Measurements from ENCODE around the gene MACROD2. TPM values are rescaled to one million over a fixed set of nuclear protein-coding genes. Genes with fewer than 3 reads are reported as not detected.

The MACROD2 gene
- total RNA-seq, 2 donors from 2014 or later = 0.95 to 4.2 TPM

GRCh38 chr20:14521436-14521835, 526.1 kb downstream of the MACROD2 start:
- DNase-seq (ENCODE audit: low spot score) = no peak
- no peak for TF ChIP-seq CTCF (IDR thresholded peaks at IDR 0.05)
- no peaks in the 10 kb centered on the region for H3K9me3 ChIP-seq
- H3K4me1 ChIP-seq (ENCODE audit: control insufficient read depth in 1 of 2, low read depth in 2 of 2) = no peaks in the 10 kb centered on the region
- no peak overlapping the region for H3K27ac ChIP-seq
- H3K4me3 ChIP-seq = no peak overlapping the region
- H3K36me3 ChIP-seq = no peaks in the 10 kb centered on the region
- H3K27me3 ChIP-seq (replicated peaks; ENCODE audit: insufficient read depth) = no peaks in the 10 kb centered on the region
- ATAC-seq (ENCODE audit: insufficient number of reproducible peaks, low FRiP score, low read depth) = no peak

GRCh38 chr20:14522595-14522994, 527.3 kb downstream of the MACROD2 start:
- DNase-seq (ENCODE audit: low spot score) (no peak), ATAC-seq (ENCODE audit: insufficient number of reproducible peaks, low FRiP score, low read depth) (no peak)
- no peak for TF ChIP-seq CTCF (IDR thresholded peaks at IDR 0.05)
- Histone ChIP-seq H3K36me3 (no peaks in the 10 kb centered on the region), H3K4me3 (no peak overlapping the region), H3K9me3 (no peaks in the 10 kb centered on the region), H3K27ac (no peak overlapping the region), H3K4me1 (ENCODE audit: control insufficient read depth in 1 of 2, low read depth in 2 of 2) (no peaks in the 10 kb centered on the region), H3K27me3 (replicated peaks; ENCODE audit: insufficient read depth) (no peaks in the 10 kb centered on the region)

- no peaks in the 10 kb centered on the region for H3K36me3 ChIP-seq
- no peak for TF ChIP-seq CTCF (IDR thresholded peaks at IDR 0.05)
- DNase-seq (ENCODE audit: low spot score) (no peak), ATAC-seq (ENCODE audit: insufficient number of reproducible peaks, low FRiP score, low read depth) (no peak)
- H3K27me3 ChIP-seq (replicated peaks; ENCODE audit: insufficient read depth) = no peaks in the 10 kb centered on the region
- H3K4me1 ChIP-seq (ENCODE audit: control insufficient read depth in 1 of 2, low read depth in 2 of 2) = no peaks in the 10 kb centered on the region
- no peak overlapping the region for H3K27ac ChIP-seq
- H3K4me3 ChIP-seq = no peak overlapping the region
- H3K9me3 ChIP-seq = no peaks in the 10 kb centered on the region
Measured at GRCh38 chr20:14523090-14523489, 527.8 kb downstream of the MACROD2 start.

GRCh38 chr20:14525426-14525825, 530.1 kb downstream of the MACROD2 start:
- no peak for TF ChIP-seq CTCF (IDR thresholded peaks at IDR 0.05)
- Histone ChIP-seq H3K4me1 (ENCODE audit: control insufficient read depth in 1 of 2, low read depth in 2 of 2) (no peaks in the 10 kb centered on the region), H3K9me3 (no peaks in the 10 kb centered on the region), H3K36me3 (no peaks in the 10 kb centered on the region), H3K27ac (no peak overlapping the region), H3K27me3 (replicated peaks; ENCODE audit: insufficient read depth) (no peaks in the 10 kb centered on the region), H3K4me3 (no peak overlapping the region)
- DNase-seq (ENCODE audit: low spot score) (no peak), ATAC-seq (ENCODE audit: insufficient number of reproducible peaks, low FRiP score, low read depth) (no peak)

- no peak for ATAC-seq (ENCODE audit: insufficient number of reproducible peaks, low FRiP score, low read depth)
Measured at GRCh38 chr20:14526891-14527290, 531.6 kb downstream of the MACROD2 start.

More at GRCh38 chr20:14526891-14527290, 531.6 kb downstream of the MACROD2 start:
- no peak for TF ChIP-seq CTCF (IDR thresholded peaks at IDR 0.05)
- Histone ChIP-seq H3K4me1 (ENCODE audit: control insufficient read depth in 1 of 2, low read depth in 2 of 2) (no peaks in the 10 kb centered on the region), H3K27ac (no peak overlapping the region), H3K9me3 (no peaks in the 10 kb centered on the region), H3K4me3 (no peak overlapping the region), H3K27me3 (replicated peaks; ENCODE audit: insufficient read depth) (no peaks in the 10 kb centered on the region), H3K36me3 (no peaks in the 10 kb centered on the region)
- no peak for DNase-seq (ENCODE audit: low spot score)
